Measurements from ENCODE around the gene ATP2C2. TPM values are rescaled to one million over a fixed set of nuclear protein-coding genes. Genes with fewer than 3 reads are reported as not detected.

Gene ATP2C2
- total and polyA plus RNA-seq, 11 donors = 0.17 TPM; not detected in 10

- no peak for DNase-seq
- H3K36me3 ChIP-seq = no peaks in the 10 kb centered on the region
- H3K4me3 ChIP-seq = no peak overlapping the region
- WGBS, 4 donors = 81 to 88% (median 86%) methylated on average over 11 of the region's 11 CpGs
- TF ChIP-seq CTCF (IDR thresholded peaks at IDR 0.05) (no peak), POLR2A (IDR thresholded peaks at IDR 0.05) (no peak)
- H3K27ac ChIP-seq = no peak overlapping the region
- H3K9me3 ChIP-seq = no peaks in the 10 kb centered on the region
- intact Hi-C loops (cut with DNase I) = no loop called here
- peaks cover 0 to 35% (median 13%) of the 10 kb centered on the region in 9 donors for H3K27me3 ChIP-seq
- peaks cover 0 to 6% (median 0%) of the 10 kb centered on the region in 12 donors for H3K4me1 ChIP-seq
- no peak for ATAC-seq
These were observed 42.2 kb downstream of the ATP2C2 start for GRCh38 chr16:84410361-84411138.

DNA sequence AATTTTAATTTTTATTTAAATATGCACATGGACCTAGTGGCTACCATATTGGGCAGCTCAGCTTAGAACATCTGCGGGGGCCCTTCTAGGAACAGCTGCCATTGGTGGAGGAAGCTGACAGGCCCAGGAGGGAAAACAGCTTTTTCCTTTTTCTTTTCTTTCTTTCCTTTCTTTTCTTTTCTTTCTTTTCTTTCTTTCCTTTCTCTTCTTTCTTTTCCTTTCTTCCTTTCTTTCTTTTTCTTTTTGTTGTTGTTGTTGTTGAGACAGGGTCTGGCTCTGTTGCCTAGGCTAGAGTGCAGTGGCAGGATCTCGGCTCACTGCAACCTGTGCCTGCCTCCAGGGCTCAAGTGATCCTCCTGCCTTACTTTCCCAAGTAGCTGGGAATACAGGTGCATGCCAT lies 43.4 kb downstream of the ATP2C2 start:
- peaks cover 0 to 23% (median 6%) of the 10 kb centered on the region in 9 donors for H3K27me3 ChIP-seq
- TF ChIP-seq CTCF (IDR thresholded peaks at IDR 0.05) (no peak), POLR2A (IDR thresholded peaks at IDR 0.05) (no peak)
- intact Hi-C loops (cut with DNase I) = no loop called here
- H3K4me3 ChIP-seq = no peak overlapping the region
- H3K27ac ChIP-seq = no peak overlapping the region
- no peaks in the 10 kb centered on the region for H3K9me3 ChIP-seq
- peaks cover 0 to 6% (median 0%) of the 10 kb centered on the region in 12 donors for H3K4me1 ChIP-seq
- H3K36me3 ChIP-seq = no peaks in the 10 kb centered on the region
- 87 to 99% (median 96%) methylated on average over 2 of the region's 2 CpGs for WGBS, 4 donors
- ATAC-seq = no peak
- DNase-seq = no peak

GRCh38 chr16:84412262-84412661 lies 43.9 kb downstream of the ATP2C2 start:
- H3K27me3 ChIP-seq = peaks cover 0 to 18% (median 4%) of the 10 kb centered on the region in 9 donors
- 68 to 86% (median 84%) methylated on average over 11 of the region's 11 CpGs for WGBS, 4 donors
- peaks cover 0 to 6% (median 0%) of the 10 kb centered on the region in 12 donors for H3K4me1 ChIP-seq
- no peak overlapping the region for H3K4me3 ChIP-seq
- TF ChIP-seq CTCF (IDR thresholded peaks at IDR 0.05) (no peak), POLR2A (IDR thresholded peaks at IDR 0.05) (no peak)
- no peaks in the 10 kb centered on the region for H3K9me3 ChIP-seq
- intact Hi-C loops (cut with DNase I) = no loop called here
- no peaks in the 10 kb centered on the region for H3K36me3 ChIP-seq
- no peak for DNase-seq
- H3K27ac ChIP-seq = no peak overlapping the region
- ATAC-seq = no peak

- Histone ChIP-seq H3K4me3 (no peak overlapping the region), H3K4me1 (peaks cover 0 to 6% (median 0%) of the 10 kb centered on the region in 12 donors), H3K9me3 (no peaks in the 10 kb centered on the region), H3K27ac (no peak overlapping the region), H3K27me3 (peaks cover 0 to 8% (median 0%) of the 10 kb centered on the region in 9 donors), H3K36me3 (no peaks in the 10 kb centered on the region)
- TF ChIP-seq CTCF (IDR thresholded peaks at IDR 0.05) = no peak
- no peak for TF ChIP-seq POLR2A (IDR thresholded peaks at IDR 0.05)
- no peak for DNase-seq
- ATAC-seq = no peak
- 93 to 96% (median 94%) methylated on average over 22 of the region's 22 CpGs for WGBS, 4 donors
- intact Hi-C loops (cut with DNase I) = no loop called here
These were observed 45.1 kb downstream of the ATP2C2 start for GRCh38 chr16:84413244-84414004.

Data from heart left ventricle (tissue), 16 donors.